GM10266 (cell line): ENCODE measurements around the gene CGB2.

Experiments used
- DNase-seq: peaks from one replicate; pipeline ENCODE4 v3.0.0; 2012; ENCODE audit errors: extremely low spot score
- TF ChIP-seq, protein P1 (sequence below): IDR thresholded peaks from 2 replicates; pipeline ENCODE4 v1.5.1; 2012; ENCODE audit warnings: mild to moderate bottlenecking, low read depth; ENCODE audit not compliant: control insufficient read depth, insufficient read depth; ENCODE audit errors: missing control alignments

CGB2 gene

DNA sequence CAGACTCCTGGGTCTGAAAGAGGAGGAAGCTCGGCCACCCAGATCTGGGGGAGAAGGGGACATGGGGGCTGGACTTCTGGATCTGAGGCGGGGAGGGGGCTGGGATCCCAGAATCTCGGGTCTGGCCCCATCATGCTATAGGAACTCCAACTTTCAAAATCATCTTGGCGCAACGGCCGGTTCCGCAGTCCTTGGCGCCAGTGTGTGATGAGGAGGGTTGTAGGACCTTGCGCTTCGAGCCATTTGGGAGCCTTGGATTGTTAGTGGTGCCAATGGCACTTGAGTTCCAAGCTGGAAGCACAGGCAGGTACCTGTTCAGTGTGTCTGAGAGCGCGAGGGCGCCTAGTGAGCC lies 37.7 kb upstream of the CGB2 start:
- no peak for DNase-seq
- TF ChIP-seq, protein P1, sequence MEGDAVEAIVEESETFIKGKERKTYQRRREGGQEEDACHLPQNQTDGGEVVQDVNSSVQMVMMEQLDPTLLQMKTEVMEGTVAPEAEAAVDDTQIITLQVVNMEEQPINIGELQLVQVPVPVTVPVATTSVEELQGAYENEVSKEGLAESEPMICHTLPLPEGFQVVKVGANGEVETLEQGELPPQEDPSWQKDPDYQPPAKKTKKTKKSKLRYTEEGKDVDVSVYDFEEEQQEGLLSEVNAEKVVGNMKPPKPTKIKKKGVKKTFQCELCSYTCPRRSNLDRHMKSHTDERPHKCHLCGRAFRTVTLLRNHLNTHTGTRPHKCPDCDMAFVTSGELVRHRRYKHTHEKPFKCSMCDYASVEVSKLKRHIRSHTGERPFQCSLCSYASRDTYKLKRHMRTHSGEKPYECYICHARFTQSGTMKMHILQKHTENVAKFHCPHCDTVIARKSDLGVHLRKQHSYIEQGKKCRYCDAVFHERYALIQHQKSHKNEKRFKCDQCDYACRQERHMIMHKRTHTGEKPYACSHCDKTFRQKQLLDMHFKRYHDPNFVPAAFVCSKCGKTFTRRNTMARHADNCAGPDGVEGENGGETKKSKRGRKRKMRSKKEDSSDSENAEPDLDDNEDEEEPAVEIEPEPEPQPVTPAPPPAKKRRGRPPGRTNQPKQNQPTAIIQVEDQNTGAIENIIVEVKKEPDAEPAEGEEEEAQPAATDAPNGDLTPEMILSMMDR = no peak

DNA sequence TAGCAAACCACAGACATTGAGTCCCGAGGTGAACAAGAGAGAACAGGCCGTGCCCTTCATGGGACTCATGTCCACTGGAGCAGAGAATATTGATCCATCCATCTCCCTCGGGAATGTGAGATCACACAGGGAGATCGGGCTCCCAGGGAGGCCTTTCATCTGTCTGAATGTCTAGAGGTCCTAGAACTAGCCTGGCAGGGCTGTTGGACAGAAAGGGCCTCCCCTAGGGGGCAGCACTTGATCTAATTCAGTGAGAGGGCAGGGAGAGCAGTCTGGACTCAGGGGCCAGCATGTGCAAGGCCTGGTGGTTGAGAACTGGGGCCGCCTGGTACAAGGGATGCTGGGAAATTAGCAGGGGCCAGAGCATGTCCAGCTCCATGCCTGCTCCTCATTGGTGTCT lies 33.7 kb upstream of the CGB2 start:
- TF ChIP-seq, protein P1 = peak; percentile 61

DNA sequence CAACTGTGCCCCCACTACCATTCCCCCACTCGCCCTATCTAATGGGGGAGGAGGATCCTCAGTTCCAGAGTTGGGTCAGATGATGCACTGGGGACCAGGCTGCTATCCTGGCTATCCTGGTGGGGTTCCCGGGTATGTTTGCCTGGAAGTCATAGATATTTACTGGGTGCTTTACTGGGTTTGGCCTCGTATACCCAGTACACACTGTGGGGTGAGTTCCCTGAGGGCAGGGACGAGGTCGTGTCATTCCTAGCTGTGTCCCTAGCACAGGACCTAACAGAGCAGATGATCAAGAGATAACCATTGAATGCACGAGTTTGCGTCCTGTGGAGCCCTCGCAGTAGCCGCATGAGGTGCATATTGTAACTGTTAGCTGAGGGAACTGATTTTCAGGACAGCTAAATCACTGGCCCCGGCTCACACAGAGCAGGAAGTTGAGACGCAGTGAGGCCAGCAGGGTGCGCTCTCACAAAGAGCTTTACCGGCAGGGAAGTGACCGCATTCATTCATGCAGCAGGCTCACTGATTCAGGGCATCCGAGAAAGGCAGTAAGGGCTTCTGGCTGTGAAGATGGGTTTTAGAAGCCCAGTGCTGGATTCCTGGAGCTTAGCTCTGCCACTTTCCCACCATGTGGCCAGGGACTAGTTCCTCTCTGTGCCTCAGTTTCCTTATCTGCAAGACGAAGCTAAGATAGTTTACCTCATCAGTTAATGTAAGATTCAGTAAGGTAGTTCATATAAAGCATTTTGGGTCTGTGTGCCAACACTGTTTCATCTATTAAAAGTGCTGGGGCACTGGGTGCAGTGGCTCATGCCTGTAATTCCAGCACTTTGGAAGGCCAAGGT lies 32.0 kb upstream of the CGB2 start:
- no peak for DNase-seq
- TF ChIP-seq, protein P1 = peak; percentile 59

More for the DNA sequence above, 33.7 kb upstream of the CGB2 start:
- no peak for DNase-seq

DNA sequence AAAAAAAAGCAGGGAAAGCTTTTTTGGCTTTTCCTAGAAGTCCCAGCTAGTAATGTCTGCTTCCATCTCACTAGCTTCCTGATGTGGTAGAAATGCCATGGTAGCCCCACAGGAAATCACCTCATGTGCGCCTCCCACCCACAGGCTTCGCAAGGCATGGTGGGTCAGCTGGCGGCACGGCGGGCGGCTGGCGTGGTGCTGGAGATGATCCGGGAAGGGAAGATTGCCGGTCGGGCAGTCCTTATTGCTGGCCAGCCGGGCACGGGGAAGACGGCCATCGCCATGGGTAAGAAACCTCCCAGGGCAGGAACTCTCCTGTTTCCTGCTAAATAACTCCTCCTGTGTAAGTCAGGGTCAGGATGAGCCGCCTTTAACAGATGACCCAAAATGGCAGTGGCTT lies 27.6 kb upstream of the CGB2 start:
- TF ChIP-seq, protein P1 = no peak
- DNase-seq = no peak

DNA sequence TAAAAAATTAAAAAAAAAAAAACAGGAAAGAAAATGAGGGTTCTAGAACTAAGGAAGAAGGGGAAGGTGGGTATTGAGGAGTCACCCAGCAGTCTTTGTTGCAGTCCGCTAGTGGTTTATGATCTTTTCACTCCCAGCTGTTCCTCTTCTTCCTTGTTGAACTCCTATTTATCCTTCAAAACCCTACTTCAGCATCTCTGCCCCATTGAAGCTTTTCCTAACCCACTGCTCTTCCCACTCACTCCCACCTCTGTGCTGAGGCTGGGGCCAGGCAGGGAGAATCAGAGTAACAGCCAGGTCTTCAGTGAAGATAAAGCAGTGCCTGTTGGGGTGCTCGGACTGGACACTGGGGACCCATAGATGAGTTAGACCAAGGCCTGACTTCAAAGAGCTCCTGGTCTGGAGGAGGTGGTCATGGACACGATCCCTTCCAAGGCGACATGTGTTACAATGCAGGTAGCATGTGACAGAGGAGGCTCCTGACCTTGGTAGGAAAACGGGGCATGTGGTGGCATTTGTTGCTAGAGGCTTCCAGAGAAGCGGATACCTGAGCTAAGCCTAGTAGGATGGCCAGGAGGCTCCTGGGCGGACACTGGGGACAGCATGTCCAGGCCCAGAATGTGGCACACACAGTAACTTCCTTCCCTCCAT lies 26.6 kb upstream of the CGB2 start:
- DNase-seq = no peak
- TF ChIP-seq, protein P1 = no peak

DNA sequence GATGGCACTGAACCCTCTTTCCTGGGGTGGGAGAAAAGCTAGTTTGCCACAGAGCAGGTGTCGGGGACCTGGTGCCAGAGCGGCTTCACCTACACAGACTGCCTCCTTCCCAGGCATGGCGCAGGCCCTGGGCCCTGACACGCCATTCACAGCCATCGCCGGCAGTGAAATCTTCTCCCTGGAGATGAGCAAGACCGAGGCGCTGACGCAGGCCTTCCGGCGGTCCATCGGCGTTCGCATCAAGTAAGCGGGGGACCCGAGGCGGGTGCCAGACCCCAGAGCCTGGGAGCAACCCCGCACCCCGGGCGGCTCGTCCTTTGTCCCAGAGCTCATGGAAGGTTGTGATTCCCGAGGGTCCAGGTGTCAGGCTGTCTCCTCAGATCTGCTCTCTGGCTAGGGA lies 24.8 kb upstream of the CGB2 start:
- TF ChIP-seq, protein P1 = no peak

DNA sequence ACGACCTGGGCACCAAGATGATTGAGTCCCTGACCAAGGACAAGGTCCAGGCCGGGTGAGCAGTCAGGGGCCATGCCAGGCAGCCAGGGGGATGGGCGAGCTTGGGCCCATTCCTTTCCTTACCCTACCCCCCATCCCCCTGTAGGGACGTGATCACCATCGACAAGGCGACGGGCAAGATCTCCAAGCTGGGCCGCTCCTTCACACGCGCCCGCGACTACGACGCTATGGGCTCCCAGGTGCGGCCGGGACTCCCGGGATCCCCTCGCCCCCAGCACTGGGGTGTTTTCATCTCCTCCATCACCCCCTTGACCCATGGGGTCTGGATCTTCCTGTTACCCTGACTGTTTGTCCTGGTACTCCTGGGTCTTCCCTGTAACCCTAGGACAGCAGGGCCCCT lies 21.9 kb upstream of the CGB2 start:
- TF ChIP-seq, protein P1 = no peak

More for the DNA sequence above, 24.8 kb upstream of the CGB2 start:
- no peak for DNase-seq

More for the DNA sequence above, 21.9 kb upstream of the CGB2 start:
- DNase-seq = peak; percentile 13
